Raji (cell line): ENCODE measurements around the gene IGF2R.

Experiments
- POLR2A ChIP-seq: IDR thresholded peaks from 2 replicates; pipeline ENCODE4 v1.6.1; 2011; ENCODE audit warnings: low read depth, low read length, control low read depth; ENCODE audit not compliant: insufficient read depth

Gene IGF2R

GRCh38 chr6:160014869-160015182, 45.9 kb downstream of the IGF2R start:
- TF ChIP-seq POLR2A = no peak

DNA sequence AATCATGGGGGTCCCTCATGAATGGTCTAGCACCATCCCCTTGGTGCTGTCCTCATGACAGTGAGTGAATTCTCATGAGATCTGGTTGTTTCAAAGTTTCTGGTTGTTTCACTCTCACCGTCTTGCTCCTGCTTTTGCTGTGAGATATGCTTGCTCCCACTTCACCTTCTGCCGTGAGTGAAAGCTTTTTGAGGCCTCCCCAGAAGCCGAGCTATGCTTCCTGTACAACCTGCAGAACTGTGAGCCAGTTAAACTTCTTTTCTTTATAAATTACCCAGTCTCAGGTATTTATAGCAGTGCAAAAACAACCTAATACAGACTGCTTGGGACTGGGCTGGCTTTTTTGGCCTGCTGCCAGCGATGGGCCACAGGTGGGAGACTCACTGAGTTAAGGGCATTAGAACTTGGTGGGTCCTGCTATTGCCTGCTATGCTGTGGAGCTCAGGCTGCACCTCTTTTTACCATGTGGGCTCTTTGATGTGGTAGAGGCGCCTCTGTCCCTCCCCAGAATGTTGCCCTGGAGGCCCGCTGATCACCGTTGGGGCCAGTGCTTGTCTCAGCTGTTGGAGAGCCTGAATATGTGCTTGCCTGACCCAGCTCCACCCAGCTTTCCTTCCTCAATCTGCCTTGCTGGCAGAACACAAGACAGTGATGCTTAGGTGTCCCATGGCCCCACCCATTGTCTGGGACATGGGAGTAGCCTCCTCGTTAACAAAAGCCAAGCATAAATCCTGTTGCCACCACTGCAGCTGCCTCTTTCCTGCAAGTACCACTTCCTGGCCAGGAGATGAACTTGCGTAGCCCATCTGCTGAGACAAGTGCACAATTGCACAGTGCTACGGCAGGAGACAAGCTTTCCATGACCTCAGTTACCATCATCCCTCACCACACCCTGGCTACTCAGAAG, 47.1 kb downstream of the IGF2R start:
- TF ChIP-seq POLR2A = no peak

GRCh38 chr6:160022101-160022500, 53.2 kb downstream of the IGF2R start:
- TF ChIP-seq POLR2A = no peak

- TF ChIP-seq POLR2A = no peak
These were observed 53.9 kb downstream of the IGF2R start for GRCh38 chr6:160022793-160023192.

- TF ChIP-seq POLR2A = no peak
These were observed 55.3 kb downstream of the IGF2R start for GRCh38 chr6:160024152-160024551.

DNA sequence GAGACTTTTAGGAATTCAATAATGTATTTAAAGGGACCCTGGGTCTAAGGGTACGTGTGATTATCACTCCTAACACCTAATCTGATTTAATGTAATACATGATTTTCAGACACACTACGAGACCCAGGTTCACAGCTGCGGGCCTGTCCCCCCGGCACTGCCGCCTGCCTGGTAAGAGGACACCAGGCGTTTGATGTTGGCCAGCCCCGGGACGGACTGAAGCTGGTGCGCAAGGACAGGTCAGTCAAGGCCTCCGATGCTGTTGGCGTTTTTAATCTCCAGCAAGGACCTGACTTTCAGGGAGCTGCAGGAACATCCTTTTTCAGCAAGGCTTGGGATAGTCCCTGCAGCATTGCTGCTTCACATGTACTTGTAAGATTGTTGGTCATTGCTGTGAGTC, 58.2 kb downstream of the IGF2R start:
- no peak for TF ChIP-seq POLR2A

DNA sequence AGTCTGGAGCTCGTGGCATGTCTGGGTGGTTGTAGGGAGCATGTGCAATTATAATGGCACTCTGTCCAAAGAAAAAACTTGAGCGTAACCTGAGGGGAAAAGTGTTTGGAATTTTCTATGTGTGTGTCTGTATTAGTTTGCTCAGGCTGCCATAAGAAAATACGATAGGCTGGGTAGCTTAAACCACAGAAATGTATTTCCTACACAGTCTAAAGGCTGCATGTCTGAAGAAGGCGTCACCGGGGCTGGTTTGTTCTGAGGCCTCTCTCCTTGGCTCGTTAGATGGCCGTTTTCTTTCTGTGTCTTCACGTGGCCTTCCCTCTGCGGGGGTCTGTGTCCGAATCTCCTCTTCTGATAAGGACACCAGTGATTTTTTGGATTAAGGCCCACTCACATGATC, 59.0 kb downstream of the IGF2R start:
- TF ChIP-seq POLR2A = no peak

DNA sequence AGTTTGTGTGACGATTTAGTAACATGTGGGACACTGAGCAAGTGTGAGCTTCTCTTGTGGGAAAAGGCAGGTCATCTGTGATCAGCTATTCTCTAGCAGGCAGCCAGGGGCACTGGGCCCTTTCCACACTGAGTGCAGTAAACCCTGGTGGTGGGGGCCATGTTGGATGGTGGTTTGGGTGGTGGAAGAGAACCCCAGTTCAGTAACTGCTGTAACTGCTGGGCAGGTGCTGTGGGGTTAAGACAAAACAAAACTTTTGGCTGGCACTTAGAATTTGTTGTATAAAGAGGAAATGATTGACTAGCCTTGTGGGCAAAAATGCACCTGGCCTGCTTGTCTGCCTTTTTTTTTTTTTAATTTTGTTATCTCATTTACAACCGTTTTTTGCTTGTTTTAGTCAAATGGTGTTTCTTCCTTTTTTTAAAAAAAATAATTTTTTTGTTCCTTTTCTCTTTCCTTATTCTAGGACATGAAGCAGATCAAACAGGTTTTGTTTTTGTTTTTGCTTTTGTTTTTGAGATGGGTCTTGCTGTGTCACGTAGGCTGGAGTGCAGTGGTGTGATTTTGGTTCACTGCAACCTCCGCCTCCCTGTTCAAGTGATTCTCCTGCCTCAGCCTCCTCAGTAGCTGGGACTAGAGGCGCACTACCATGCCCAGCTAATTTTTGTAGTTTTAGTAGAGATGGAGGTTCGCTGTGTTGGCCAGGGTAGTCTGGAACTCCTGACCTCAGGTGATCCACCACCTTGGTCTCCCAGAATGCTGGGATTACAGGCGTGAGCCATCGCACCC, 59.8 kb downstream of the IGF2R start:
- no peak for TF ChIP-seq POLR2A

- no peak for TF ChIP-seq POLR2A
These were observed 60.6 kb downstream of the IGF2R start for GRCh38 chr6:160029525-160029924.

- TF ChIP-seq POLR2A = no peak
These were observed 61.2 kb downstream of the IGF2R start for GRCh38 chr6:160030103-160030502.

GRCh38 chr6:160031442-160031841, 62.6 kb downstream of the IGF2R start:
- TF ChIP-seq POLR2A = no peak

DNA sequence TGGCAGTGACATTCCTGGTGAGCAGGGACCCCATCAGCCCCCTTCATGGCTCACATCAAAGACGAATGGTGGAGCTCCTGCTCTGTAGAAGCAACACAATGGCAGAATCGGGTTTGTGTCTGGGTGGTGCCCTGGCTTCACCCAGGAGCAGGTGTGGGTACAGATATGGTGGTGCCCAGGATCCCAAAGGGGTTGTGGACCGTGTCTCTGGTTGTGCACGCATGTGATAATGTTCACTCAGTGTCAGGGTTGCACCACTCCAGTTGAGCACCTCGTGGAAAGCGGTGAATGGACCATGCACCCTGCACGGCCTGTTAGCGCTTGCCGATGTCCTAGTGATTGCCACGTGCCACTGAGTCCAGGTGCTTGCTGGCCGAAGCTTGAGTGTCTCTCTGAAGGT, 63.0 kb downstream of the IGF2R start:
- no peak for TF ChIP-seq POLR2A

DNA sequence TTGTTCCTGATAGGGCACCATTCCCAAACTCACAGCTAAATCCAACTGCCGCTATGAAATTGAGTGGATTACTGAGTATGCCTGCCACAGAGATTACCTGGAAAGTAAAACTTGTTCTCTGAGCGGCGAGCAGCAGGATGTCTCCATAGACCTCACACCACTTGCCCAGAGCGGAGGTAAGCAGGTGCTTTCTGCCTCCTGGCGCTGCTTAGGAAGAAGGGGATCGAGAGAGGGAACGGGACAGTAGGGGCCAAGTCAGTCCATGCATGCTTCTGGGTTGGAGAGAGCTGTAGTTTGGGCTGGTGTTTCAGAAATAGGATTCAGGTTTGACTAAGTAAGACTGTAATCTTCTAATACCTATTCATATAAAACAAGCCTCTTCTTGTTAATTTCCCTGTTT, 63.7 kb downstream of the IGF2R start:
- TF ChIP-seq POLR2A = no peak

- TF ChIP-seq POLR2A = no peak
These were observed 65.4 kb downstream of the IGF2R start for GRCh38 chr6:160034036-160034930.

DNA sequence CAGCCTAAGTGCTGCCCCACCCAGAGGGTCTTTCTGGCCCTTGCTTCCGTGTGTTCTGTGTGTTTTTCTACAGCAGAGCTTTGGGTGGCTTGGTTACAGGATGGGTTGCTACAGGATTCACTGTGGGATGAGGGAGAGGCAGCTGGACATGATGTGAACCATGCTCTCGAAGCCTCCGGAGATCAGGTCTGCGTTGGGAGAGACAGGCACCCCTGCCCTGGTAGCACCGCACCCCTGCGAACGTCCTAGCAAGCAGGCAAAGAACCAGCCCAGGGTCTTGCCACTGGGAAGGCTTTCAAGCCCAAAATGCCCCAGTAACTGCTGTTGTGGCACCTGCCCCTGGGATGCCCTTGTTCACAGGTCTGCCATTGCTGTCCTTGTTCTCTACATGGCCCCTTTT, 66.4 kb downstream of the IGF2R start:
- TF ChIP-seq POLR2A = no peak
